HG03097 (cell line): ENCODE data around the gene BOK.
"Not testable (repeated sequence)": the region's sequence is repeated elsewhere in the genome, so short reads cannot be mapped to it uniquely, and the experiment has no call there.

Source experiments
- ATAC-seq: cut with Tn5 transposase; IDR thresholded peaks from one replicate; pipeline ENCODE4 v1.9.1; 2021; ENCODE audit not compliant: unreplicated experiment, low FRiP score

Gene BOK

DNA sequence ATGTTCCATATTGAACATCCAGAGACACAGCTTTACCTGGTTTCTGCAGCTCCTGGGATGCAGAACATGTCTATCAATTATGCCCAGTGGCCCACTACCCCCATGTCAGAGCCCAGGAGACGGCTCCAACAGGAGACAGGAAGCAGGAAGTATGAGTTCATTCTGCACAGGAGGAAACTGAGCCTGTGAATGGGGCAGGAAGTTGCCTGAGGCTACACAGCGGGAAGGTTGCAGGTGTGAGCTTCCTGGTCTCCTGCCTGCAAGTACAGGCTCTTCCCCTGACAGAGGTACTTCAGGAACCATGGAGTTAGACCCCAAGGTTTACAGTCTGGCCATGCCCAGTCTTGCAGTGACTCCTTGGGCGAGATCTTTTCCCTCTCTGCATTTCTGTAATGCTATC, 2.8 kb upstream of the BOK start:
- ATAC-seq, result no peak

GRCh38 chr2:241556746-241557145, 1.8 kb upstream of the BOK start:
- no peak for ATAC-seq

- no peak for ATAC-seq
Measured at GRCh38 chr2:241559323-241560161, 997 bp downstream of the BOK start.

DNA sequence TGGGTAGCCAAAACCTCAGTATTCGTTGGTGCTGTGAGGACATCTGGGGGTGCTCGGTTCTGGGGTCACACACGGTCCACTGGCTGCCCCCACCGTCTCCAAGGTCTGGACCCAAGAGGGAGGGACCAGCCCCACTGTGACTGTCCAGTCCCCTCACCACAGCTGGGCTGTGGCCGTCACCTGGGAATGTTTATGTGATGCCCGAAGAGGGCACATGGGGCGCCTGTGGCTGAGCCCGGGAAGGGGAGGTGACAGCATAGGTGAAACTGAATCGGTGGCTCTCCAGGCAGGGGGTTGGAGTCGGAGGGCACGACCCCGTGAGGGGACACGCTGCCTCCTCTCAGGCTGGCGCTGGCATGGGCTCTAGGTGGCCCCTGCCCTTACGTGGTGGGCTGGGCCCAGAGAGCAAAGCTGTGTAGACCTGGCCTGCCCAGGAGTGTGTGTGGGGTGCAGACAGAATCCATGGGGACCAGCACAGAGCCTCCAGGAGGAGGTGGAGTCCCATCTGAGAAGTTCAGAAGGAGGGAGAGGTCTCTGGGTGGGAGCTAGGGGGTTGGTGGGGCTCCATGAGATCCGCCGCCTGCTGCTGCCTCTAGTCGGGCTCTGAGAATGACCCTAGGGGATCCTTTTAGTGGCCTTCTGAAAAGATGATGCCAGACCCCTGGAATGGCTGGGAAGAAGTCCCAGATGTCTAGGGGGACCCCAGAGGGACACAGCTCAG, 1.8 kb downstream of the BOK start:
- ATAC-seq, result no peak

GRCh38 chr2:241560883-241561474, 2.4 kb downstream of the BOK start:
- no peak for ATAC-seq

GRCh38 chr2:241561832-241562231, 3.3 kb downstream of the BOK start:
- ATAC-seq, result no peak

- ATAC-seq, result no peak
Measured at GRCh38 chr2:241562269-241562891, 3.8 kb downstream of the BOK start.

DNA sequence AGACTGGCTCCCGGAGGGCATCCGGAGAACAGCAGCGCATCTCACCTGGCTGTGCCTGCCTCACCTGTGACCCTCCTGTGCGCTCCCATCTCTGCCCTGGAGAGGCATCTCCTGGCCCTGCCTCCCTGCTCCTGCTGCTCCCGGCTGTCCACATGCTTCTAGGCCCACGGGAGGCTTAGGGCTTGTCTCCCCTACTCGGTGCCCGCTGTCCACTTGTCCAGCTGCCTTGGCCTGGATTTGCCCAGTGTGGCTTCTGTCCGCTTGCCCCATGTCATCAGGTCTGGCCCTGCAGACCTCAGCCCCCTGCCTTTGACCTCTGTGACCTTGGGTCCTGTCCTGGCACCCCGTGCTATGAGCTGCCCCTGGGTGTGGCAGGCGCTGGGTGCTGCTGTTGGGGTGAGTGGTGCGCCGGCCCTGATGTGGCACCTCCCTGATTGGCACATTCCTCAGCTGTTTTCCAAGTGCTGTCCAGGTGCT, 4.5 kb downstream of the BOK start:
- ATAC-seq, result no peak

GRCh38 chr2:241563571-241563980, 5.0 kb downstream of the BOK start:
- no peak for ATAC-seq

DNA sequence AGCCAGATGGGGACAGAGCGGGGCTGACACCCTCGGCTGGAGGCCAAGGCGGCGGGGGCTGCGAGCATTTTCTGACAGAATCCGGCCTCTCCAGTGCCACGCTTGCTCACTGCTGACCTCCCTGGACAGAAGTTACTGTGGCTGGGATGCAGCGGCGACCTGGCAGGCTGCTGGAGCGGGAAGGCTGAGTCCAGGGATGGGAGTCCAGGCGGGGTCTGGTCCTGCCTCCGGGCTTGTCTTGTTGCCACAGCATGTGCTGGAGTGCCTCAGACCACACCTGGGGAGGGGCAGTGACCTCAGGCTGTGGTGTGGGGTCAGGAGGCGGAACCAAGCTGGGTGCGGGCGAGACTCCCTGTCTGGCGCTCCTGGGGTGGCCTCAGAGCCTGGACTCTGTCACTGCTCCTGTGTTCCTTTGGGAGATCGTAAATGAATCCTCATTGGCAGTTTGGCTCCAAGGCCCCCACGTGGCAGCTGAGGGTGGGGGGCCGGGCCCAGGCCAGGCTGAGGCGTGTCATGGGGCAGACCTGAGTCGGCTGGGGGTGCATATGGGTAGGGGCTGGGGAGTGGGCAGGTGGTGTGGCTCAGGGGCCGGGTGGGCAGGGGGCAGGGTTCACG, 5.5 kb downstream of the BOK start:
- ATAC-seq, result no peak

DNA sequence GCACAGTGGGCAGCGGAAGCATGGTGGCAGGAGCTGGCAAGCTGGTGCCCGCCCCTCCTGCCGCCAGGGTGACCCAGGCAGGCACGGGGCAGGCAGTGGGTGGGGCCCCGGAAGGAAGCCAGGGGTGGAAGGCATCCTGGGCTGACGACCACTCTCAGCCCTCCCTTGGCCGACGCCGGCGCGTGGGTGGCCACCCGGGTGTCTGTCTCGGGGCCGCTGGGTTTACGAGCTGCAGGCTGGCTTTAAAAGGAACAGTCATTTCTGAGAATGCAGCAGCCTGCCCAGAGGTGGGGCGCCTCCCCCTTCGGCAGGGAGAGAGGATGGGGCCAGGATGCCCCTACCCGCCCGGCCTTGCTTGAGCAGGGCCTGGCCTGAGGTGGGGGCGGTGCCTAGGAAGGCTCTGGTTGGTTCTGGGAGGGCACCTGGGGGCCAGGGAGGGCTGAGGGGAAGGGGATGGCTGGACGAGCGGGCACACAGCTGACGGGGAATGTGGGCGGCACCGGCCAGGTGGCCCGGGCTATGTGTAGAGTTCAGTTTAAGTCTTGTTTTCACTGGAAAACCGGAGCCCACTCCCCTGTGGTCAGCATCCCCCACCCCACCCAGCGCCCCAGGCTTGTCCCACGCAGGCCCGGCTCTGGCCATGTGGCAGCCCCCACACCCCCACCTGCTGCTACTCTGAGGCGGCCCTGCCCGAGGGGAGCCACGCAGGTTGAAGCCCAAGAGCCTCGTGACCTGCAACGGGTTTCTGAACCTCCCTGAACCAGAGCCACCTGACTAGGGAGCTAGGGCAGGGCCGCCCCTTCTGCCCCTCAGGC, 6.3 kb downstream of the BOK start:
- ATAC-seq, result no peak

DNA sequence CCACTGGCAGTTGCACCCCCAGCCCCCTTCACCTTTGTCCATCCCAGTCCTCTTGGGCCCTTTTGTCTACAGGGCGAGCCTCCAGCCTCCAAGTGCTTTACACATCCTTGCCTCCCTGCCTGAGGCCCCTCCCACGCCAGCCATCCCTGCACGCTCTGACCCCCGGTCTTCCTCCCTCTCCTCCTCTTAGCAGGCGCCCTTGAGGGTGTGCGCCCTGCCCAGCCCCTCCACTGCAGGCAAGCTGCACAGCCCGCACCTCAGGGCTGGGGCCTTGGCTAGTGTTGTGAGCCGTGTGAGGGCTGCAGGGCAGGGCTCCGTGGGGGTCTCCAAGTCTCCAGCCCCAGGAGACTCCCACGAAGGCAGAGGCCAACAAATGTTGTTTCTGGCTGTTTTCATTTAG, 6.9 kb downstream of the BOK start:
- no peak for ATAC-seq

- not testable (repeated sequence) for ATAC-seq
Measured at GRCh38 chr2:241566021-241566420, 7.5 kb downstream of the BOK start.

GRCh38 chr2:241566468-241566867, 7.9 kb downstream of the BOK start:
- no peak for ATAC-seq

DNA sequence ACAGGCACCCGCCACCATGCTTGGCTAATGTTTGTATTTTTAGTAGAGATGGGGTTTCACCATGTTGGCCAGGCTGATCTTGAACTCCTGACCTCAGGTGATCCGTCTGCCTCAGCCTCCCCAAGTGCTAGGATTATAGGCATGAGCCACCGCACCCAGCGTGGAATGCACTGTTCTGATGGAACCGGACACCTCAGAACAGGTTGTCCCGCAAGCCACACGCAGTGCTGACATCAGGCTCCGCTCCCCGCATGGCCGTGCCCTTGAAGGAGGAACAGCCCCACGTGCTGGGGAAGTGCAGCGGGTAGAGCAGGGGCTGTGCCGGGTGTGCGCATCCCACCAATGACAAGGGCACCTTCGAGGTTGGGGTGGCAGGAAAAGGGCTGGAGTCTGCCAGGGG, 8.7 kb downstream of the BOK start:
- not testable (repeated sequence) for ATAC-seq

GRCh38 chr2:241567776-241568175, 9.2 kb downstream of the BOK start:
- ATAC-seq, result no peak

DNA sequence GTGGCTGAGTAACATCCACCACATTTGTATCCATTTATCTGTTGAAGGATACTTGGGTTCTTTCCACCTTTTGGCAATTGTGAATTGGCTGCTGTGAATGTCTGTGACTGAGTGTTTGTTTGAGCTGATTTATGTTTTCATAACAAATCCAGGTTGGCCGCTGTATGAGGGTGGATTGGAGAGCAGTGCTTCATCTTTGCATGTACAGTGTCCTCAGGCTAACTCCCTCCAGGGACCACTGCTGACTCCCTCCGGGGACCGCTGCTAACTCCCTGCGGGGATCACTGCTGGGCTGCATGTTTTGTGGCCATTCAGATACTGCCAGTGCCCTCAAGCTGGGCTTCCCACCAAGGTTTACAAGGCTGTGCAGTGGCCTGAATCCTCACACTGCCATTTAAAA, 10.2 kb downstream of the BOK start:
- ATAC-seq, result no peak

- no peak for ATAC-seq
Measured at GRCh38 chr2:241569831-241570281, 11.3 kb downstream of the BOK start.

DNA sequence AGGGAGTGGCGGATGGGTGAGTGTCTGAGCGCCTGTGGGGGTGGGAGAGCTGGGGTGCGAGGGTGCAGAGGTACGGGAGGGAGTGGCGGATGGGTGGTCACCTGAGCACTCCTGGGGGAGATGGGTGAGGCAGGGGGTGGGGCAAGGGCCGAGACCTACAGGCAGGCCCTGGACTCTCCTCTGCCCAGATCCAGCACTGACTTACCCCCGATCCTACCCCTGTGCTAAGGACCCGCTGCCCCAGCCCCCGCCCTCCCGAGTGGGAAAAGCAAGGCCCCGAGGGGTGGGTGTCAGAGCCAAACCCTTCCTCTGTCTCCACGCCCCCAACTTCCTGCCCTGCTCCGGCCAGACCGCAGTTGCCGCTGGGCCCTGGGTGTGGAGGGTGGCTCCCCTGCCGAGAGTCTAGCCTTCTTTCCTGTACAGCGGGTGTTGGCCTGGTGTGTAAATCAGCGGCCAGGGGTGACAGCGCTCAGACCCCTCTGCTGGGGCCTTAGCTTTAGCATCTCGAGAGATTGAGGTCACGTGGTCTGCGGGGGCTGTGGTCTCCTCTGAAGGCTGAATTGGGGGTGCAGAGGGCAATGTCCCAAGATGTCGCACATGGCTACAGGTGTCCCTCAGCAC, 12.5 kb downstream of the BOK start:
- ATAC-seq, result no peak
